GM19099 (cell line): ENCODE measurements around the gene KRT7.

Experiments
- POLR2A ChIP-seq: IDR thresholded peaks from 3 replicates; pipeline ENCODE4 v1.6.1; 2011; ENCODE audit warnings: low read depth; ENCODE audit not compliant: insufficient read length; ENCODE audit errors: extremely low read depth

Gene KRT7

GRCh38 chr12:52231305-52232202 is 1.5 kb upstream of the KRT7 start:
- TF ChIP-seq POLR2A = no peak

- no peak for TF ChIP-seq POLR2A
Observed at GRCh38 chr12:52232203-52232673, 805 bp upstream of the KRT7 start.

- no peak for TF ChIP-seq POLR2A
Observed at GRCh38 chr12:52233462-52234207, 592 bp downstream of the KRT7 start.

DNA sequence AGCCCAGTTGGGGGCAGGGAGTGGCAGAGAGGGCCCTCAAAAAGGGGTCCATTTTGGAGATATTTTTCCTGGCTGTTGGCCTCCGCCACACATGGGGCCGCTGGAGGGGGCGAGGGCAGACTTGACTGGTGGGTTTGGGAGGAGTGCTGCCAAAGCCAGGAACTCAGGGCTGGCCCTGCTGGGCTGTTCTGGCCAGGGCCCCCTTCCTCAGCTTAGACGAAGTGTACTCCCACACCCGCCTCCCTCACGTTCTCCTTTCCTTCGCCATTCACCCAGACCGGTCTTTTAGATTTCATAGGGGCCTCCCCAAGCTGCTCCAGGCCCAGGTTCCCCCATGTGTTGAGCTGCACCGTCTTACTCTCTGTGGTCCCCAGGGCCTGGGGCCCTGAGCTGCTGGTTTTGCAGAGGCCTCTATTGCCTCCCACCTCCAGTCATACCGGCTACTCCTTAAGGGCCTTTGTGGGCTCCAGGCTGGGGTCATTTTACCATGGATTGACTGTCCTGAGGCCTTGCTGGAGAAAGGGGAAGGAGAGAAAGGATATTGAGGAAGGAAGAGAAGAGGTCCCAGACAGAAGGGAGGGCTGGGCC is 1.3 kb downstream of the KRT7 start:
- no peak for TF ChIP-seq POLR2A

GRCh38 chr12:52235001-52235764 is 2.1 kb downstream of the KRT7 start:
- TF ChIP-seq POLR2A = no peak

DNA sequence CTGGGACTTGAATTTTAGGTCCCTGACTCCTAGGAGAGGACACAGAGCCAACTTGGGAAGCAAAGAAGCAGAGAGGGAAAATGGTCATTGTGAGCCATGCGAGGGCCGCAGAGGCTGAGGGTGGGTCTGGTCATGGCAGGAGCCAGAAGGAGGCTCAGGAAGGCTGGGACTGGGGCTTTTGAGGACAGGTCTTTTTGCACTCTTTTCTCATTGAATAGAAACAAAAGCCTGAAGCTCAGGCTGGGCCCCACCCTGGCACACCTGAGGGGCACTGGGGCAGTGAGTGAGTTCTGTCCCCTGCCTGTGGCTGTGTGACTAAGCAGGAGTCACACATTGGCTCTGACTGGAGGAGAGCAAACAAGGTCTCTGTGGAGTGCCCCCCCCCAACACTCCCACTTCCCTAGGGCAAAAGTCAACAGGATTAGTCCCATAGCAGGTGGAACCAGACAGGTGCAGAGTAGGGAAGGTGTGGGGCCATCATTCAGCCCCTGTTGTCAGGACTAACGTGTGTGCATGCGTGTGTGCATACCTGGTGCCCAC is 2.8 kb downstream of the KRT7 start:
- TF ChIP-seq POLR2A = no peak

DNA sequence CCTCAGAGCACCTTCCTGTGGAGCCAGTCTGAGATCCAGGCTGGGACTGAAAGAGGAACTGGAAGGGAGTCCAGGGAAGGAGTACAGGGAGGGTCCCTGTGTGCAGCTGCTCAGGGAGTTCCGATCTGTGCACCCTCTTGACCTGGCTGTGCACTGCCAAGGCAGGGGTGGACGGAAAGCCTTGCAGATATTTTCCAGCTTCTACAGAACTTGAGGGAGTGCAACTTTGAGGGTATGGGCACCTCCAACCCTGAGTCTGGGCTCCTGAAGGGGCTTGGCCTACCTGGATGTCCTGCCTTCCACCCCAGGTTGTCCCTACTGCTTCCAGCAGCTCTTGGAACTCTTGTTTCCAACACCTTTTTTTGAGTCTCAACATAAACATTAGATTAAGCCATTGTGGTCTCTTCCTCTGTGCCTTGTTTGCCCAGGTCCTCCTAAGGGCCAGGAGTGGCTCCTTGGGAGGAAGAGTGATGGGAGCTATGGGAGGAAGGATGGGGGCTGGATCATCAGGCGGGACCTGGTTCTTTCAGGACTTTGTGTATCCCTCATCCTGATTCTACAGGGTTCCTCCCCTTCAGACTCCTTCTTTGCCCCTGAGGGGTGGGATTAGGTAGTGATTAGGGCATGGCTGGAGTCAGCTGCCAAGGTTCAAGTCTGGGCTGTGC is 3.5 kb downstream of the KRT7 start:
- TF ChIP-seq POLR2A = no peak

DNA sequence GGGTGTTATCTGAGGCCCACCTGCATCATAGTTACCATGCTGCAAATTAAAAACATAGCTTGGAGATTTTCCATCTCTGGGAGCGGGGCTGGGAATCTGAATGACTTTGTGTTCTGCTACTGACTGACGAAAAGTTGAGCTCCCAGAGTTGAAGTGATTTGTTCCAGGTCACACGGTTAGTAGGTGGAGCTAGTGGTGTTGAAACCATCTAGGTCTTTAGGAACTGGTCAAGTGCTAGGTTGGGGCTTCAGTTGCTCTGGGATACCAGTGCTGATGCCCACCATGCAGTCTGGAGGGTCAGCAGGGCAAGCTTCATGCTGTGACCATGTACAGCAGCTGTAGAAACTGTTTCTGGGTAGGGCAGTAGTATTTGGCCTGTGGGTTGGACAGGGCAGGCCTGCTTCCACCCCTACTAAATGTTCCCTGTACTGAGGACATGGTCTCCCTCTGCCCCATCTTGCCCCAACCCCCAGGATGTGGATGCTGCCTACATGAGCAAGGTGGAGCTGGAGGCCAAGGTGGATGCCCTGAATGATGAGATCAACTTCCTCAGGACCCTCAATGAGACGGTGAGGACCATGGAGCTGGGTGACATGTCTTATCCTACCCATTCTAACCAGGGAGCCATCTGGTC is 5.3 kb downstream of the KRT7 start:
- TF ChIP-seq POLR2A = no peak

GRCh38 chr12:52238916-52239646 is 6.0 kb downstream of the KRT7 start:
- no peak for TF ChIP-seq POLR2A

GRCh38 chr12:52239767-52240166 is 6.7 kb downstream of the KRT7 start:
- no peak for TF ChIP-seq POLR2A

GRCh38 chr12:52241205-52241842 is 8.3 kb downstream of the KRT7 start:
- no peak for TF ChIP-seq POLR2A

DNA sequence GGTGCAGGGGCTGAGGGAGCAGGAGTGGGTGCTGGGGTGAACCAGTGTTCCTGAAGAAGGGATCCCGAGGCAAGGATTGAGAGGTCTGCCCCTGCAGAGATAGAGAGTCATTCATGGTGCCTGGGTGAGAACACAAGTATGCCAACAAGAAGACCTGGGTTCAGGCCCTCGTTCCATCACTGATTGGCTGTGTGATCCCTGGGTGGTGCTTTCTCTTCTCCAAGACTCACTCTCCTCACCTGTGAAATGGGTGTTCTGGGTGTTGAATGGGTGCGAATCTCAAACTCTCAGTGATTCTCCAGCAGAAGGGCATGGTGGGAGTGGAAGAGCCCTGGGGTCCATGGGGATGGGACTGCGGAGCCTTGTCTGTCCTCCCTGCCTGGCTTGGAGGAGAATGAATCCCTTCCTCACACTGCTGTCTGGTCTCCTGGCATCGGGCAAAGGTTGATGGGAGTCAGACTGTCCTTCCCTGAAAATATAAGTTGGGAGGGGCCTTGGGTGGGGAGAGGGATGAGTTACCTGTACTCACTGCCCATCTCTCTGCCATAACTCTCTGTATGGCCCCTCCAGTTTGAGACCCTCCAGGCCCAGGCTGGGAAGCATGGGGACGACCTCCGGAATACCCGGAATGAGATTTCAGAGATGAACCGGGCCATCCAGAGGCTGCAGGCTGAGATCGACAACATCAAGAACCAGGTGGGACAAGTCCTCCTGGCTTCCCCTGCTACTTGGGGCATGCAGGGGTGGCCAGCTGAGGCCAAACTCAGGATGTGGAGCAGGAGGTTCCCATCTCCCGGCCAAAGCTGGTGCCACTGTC is 9.6 kb downstream of the KRT7 start:
- no peak for TF ChIP-seq POLR2A
